Thyroid gland (tissue), 4 donors: Measurements from ENCODE around the gene MEX3A. TPM values are rescaled to one million over a fixed set of nuclear protein-coding genes. Genes with fewer than 3 reads are reported as not detected.

Experiments used
- DNase-seq, 2 donors: peaks; one replicate each; pipeline ENCODE4 v3.0.0-alpha.2; 2019
- H3K27ac ChIP-seq, 3 donors: fragments of 200-600 bp; sonication (generic); 1 replicate in 2 of 3; 2 replicates in 1 of 3; pipeline ENCODE4 v1.5.1; 2016 to 2019; ENCODE audit warnings: mild to moderate bottlenecking in 1 of 3, moderate library complexity in 1 of 3
- H3K27me3 ChIP-seq: fragments of 200-600 bp; sonication (generic); one replicate; pipeline ENCODE4 v1.5.1; 2019
- H3K36me3 ChIP-seq, 2 donors: fragments of 200-600 bp; sonication (generic); one replicate each; pipeline ENCODE4 v1.5.1; 2016 to 2019
- H3K4me1 ChIP-seq, 2 donors: fragments of 200-600 bp; sonication (generic); one replicate each; pipeline ENCODE4 v1.5.1; 2017 to 2019
- H3K4me3 ChIP-seq, 3 donors: fragments of 200-600 bp; sonication (generic); replicated peaks in 1 of 3; 1 replicate in 2 of 3; 2 replicates in 1 of 3; pipeline ENCODE4 v1.5.1; 2016; ENCODE audit warnings: mild to moderate bottlenecking in 1 of 3
- H3K9me3 ChIP-seq: fragments of 200-600 bp; sonication (generic); one replicate; pipeline ENCODE4 v1.5.1; 2017
- POLR2A ChIP-seq, 2 donors: fragments of 450-650 bp; IDR thresholded peaks; one replicate each; pipeline ENCODE4 v1.6.1; 2017; ENCODE audit warnings: antibody characterized with exemption in 2 of 2, mild to moderate bottlenecking in 2 of 2, moderate library complexity in 1 of 2
- WGBS, 2 donors: methylation state at CpG; one replicate each; pipeline ENCODE4 v1.1.5; 2017; 5-methylcytosine and 5-hydroxymethylcytosine counted together
- intact Hi-C: fragments of 100-400 bp; cut with DNase I; formaldehyde crosslinking; loops from one replicate; pipeline ENCODE4 v1.15.1; 2023
- total RNA-seq, 4 donors: library from RNA; depleted of rRNA; stranded (reverse); fragments of >200 nt; gene quantifications; one replicate each; pipeline ENCODE4 v1.2.3, GENCODE V29; 2016
- TF ChIP-seq, protein P1 (sequence below), 6 experiments: fragments of 200-600 bp in 3 of 6; fragments of 450-650 bp in 3 of 6; sonication (generic) in 3 of 6; IDR thresholded peaks; one replicate each; pipeline ENCODE4 v1.5.1; 2016 to 2019; ENCODE audit warnings: antibody characterized with exemption in 6 of 6, mild to moderate bottlenecking in 2 of 6, inconsistent platforms in 1 of 6, moderate library complexity in 1 of 6

MEX3A gene
- total RNA-seq, 4 donors from 2014 or later = 0.17 to 1.8 (median 0.33) TPM

DNA sequence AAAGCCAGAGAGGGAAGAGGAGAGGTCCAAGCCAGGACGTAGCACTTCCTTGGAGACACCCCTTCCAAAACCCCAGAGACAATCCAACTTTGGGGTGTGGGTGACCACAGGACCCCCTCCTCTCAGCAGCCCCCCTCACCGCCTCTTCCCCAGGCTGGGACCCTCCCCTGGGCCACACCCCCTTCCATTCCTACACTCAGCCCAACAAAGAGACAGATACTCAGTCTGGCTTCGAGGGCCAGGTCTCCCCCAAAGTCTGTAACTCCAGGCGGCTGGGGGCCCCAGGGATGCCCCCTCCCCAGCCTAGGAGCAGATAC is 1.4 kb downstream of the MEX3A start:
- no peak for DNase-seq
- no peaks in the 10 kb centered on the region for H3K27me3 ChIP-seq
- peaks cover 8 to 19% of the 10 kb centered on the region in 2 donors for H3K4me1 ChIP-seq
- intact Hi-C loops = no loop called here
- no peak overlapping the region for H3K4me3 ChIP-seq
- 66 to 69% methylated on average over 4 of the region's 4 CpGs for WGBS, 2 donors
- TF ChIP-seq POLR2A (IDR thresholded peaks at IDR 0.05) = no peak
- TF ChIP-seq, protein P1, sequence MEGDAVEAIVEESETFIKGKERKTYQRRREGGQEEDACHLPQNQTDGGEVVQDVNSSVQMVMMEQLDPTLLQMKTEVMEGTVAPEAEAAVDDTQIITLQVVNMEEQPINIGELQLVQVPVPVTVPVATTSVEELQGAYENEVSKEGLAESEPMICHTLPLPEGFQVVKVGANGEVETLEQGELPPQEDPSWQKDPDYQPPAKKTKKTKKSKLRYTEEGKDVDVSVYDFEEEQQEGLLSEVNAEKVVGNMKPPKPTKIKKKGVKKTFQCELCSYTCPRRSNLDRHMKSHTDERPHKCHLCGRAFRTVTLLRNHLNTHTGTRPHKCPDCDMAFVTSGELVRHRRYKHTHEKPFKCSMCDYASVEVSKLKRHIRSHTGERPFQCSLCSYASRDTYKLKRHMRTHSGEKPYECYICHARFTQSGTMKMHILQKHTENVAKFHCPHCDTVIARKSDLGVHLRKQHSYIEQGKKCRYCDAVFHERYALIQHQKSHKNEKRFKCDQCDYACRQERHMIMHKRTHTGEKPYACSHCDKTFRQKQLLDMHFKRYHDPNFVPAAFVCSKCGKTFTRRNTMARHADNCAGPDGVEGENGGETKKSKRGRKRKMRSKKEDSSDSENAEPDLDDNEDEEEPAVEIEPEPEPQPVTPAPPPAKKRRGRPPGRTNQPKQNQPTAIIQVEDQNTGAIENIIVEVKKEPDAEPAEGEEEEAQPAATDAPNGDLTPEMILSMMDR (IDR thresholded peaks at IDR 0.05) = no peak
- H3K27ac ChIP-seq = no peak overlapping the region
- no peaks in the 10 kb centered on the region for H3K36me3 ChIP-seq
- H3K9me3 ChIP-seq = no peaks in the 10 kb centered on the region

DNA sequence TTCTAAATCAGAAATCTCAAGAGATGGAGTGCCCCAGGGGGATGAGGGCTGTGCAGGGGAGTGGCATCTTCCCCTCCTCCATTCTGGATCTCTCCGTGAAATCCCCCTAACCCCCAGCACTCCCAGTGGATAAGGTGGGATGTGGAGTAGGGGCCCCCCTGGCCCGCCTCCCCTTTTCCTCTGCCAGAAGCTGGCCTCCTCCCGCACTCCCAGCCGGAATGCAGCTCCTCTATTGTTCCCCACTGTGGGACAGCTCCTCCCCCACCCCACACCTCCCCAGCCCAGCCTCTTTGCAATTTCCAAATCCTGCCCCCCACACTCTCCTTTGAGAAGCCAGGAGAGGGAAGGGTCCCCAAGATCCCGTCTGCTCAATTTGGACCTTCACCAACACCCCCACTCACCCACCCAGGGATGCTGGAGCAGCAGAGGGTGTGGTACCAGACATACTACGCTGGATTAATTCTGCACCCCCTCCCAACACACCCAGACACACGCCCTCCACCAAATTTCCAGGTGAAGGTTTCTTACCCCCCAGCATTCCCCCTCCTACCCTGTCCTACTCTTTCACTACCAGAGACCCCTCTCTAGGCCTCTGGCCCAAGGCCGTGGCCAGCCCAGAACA is 1.9 kb downstream of the MEX3A start:
- Histone ChIP-seq H3K36me3 (no peaks in the 10 kb centered on the region), H3K27me3 (no peaks in the 10 kb centered on the region), H3K4me1 (peaks cover 8 to 24% of the 10 kb centered on the region in 2 donors), H3K27ac (no peak overlapping the region), H3K4me3 (no peak overlapping the region), H3K9me3 (no peaks in the 10 kb centered on the region)
- DNase-seq = no peak
- intact Hi-C loops = no loop called here
- 80 to 85% methylated on average over 8 of the region's 8 CpGs for whole genome bisulfite sequencing, 2 donors
- TF ChIP-seq, protein P1 (IDR thresholded peaks at IDR 0.05) = no peak
- no peak for TF ChIP-seq POLR2A (IDR thresholded peaks at IDR 0.05)

DNA sequence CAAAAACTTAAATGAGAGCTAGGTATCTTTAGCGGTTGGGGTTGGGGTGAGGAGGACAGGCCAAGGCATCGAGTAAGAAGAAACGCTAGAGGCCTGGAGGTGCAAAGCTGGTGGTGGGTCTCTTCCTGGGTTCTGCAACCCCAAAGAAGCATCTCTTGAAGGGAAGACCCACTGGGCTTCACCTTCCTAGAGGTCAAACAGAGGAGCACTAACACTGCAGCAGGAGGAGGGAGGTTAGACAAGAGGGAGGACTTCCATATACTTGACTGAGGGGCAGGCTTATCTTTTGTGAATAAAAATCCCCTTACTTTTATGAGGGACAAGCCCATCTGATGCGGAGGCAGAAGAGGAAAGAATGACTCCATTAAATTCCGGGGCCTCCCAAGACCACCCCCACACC is 2.5 kb downstream of the MEX3A start:
- Histone ChIP-seq H3K9me3 (no peaks in the 10 kb centered on the region), H3K27me3 (no peaks in the 10 kb centered on the region), H3K36me3 (no peaks in the 10 kb centered on the region), H3K27ac (no peak overlapping the region), H3K4me3 (no peak overlapping the region), H3K4me1 (peaks cover 8 to 25% of the 10 kb centered on the region in 2 donors)
- 79 to 84% methylated on average over 5 of the region's 5 CpGs for WGBS, 2 donors
- intact Hi-C loops = no loop called here
- no peak for DNase-seq
- TF ChIP-seq, protein P1 (IDR thresholded peaks at IDR 0.05) = no peak
- no peak for TF ChIP-seq POLR2A (IDR thresholded peaks at IDR 0.05)

DNA sequence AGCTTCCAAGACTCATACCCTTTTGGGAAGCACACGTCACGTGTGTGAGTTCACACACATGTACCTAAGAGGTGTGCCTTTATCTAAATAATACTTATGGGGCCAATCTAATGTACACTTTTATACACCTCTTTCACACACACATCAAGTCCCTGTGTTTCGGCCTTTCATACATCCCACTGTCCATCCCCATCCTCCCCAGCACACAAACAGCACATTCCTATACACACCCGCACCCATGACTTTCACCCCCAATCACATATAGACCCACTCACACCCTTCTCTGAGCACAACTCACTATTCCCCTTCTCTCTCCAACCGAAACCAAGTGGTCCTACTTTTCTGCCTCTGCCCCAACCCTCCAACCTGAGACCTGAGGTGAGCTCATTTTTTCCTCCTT is 3.5 kb downstream of the MEX3A start:
- Histone ChIP-seq H3K9me3 (no peaks in the 10 kb centered on the region), H3K36me3 (no peaks in the 10 kb centered on the region), H3K27ac (no peak overlapping the region), H3K4me3 (no peak overlapping the region), H3K4me1 (peaks cover 8 to 25% of the 10 kb centered on the region in 2 donors), H3K27me3 (no peaks in the 10 kb centered on the region)
- 93% methylated on average over 5 of the region's 5 CpGs for WGBS, 2 donors
- TF ChIP-seq, protein P1 (IDR thresholded peaks at IDR 0.05) = no peak
- no peak for TF ChIP-seq POLR2A (IDR thresholded peaks at IDR 0.05)
- intact Hi-C loops = no loop called here
- no peak for DNase-seq

DNA sequence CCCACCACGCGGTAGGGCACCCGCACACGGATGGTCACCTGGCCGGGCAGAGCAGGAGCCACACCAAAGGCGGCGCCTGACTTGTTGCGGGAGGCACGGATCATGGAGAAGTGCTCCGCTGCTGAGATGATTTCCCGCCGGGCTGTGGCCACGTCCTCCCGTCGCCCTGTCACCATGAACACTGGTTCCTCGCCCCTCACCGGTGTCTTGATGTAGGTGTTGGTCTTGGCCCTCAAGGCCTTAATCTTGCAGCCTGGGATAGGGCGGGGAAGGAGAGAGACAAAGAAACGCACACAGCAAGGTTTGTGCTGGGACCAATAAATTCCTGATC is 4.9 kb downstream of the MEX3A start:
- H3K36me3 ChIP-seq = no peaks in the 10 kb centered on the region
- no peak overlapping the region for H3K4me3 ChIP-seq
- intact Hi-C loops = no loop called here
- no peak for DNase-seq
- H3K27ac ChIP-seq = no peak overlapping the region
- no peaks in the 10 kb centered on the region for H3K27me3 ChIP-seq
- TF ChIP-seq POLR2A (IDR thresholded peaks at IDR 0.05) = no peak
- TF ChIP-seq, protein P1 (IDR thresholded peaks at IDR 0.05) = no peak
- no peaks in the 10 kb centered on the region for H3K9me3 ChIP-seq
- peaks cover 3 to 18% of the 10 kb centered on the region in 2 donors for H3K4me1 ChIP-seq
- WGBS, 2 donors = 90 to 93% methylated on average over 2 to 18 of the region's 19 CpGs
